Adrenal gland (tissue), 12 donors: ENCODE measurements around the gene STX8. TPM values are rescaled to one million over a fixed set of nuclear protein-coding genes. Genes with fewer than 3 reads are reported as not detected.

Experiments used
- DNase-seq, 7 donors: peaks; one replicate each; pipeline ENCODE4 v3.0.0-alpha.2; 2019 to 2020
- H3K27ac ChIP-seq, 5 donors: fragments of 200-600 bp; sonication (generic) in 4 of 5; 1 replicate in 3 of 5; 2 replicates in 2 of 5; pipeline versions ENCODE4 v1.5.1 to v1.8.0; 2016 to 2020; ENCODE audit warnings: mild to moderate bottlenecking in 1 of 5
- H3K27me3 ChIP-seq: fragments of 200-600 bp; 2 replicates; pipeline ENCODE4 v1.8.0; 2021
- H3K36me3 ChIP-seq, 2 donors: fragments of 200-600 bp; replicated peaks in 1 of 2; 1 replicate in 1 of 2; 2 replicates in 1 of 2; pipeline versions ENCODE4 v1.5.1 to v1.8.0; 2018 to 2022
- H3K4me1 ChIP-seq, 2 donors: fragments of 200-600 bp; replicated peaks in 1 of 2; 1 replicate in 1 of 2; 2 replicates in 1 of 2; pipeline versions ENCODE4 v1.5.1 to v1.8.0; 2018 to 2021
- H3K4me3 ChIP-seq, 4 donors: fragments of 200-600 bp; sonication (generic) in 3 of 4; one replicate each; pipeline ENCODE4 v1.5.1; 2016 to 2018
- H3K9me3 ChIP-seq, 3 donors: fragments of 200-600 bp; sonication (generic) in 1 of 3; replicated peaks in 1 of 3; 1 replicate in 2 of 3; 2 replicates in 1 of 3; pipeline versions ENCODE4 v1.5.1 to v1.8.0; 2016 to 2021
- CTCF ChIP-seq, 6 experiments: fragments of 450-650 bp in 4 of 6; fragments of 200-600 bp in 2 of 6; sonication (generic) in 1 of 6; IDR thresholded peaks; 1 replicate in 5 of 6; 2 replicates in 1 of 6; pipeline versions ENCODE4 v1.5.1 to v1.8.0; 2016 to 2021; ENCODE audit warnings: antibody characterized with exemption in 6 of 6, mild to moderate bottlenecking in 2 of 6, moderate library complexity in 1 of 6
- POLR2A ChIP-seq, 2 donors: fragments of 450-650 bp; IDR thresholded peaks; one replicate each; pipeline ENCODE4 v1.6.1; 2017; ENCODE audit warnings: antibody characterized with exemption in 2 of 2, mild to moderate bottlenecking in 2 of 2, moderate library complexity in 1 of 2
- WGBS, 4 donors: extraction: QIAGEN DNeasy Blood & Tissue Kit in 2 of 4; methylation state at CpG; one replicate each; pipeline versions ENCODE4 v1.1.5 to v1.1.7; 2013 to 2017; 5-methylcytosine and 5-hydroxymethylcytosine counted together
- intact Hi-C, 2 donors: fragments of 100-400 bp; cut with DNase I; formaldehyde crosslinking; loops; one replicate each; pipeline versions ENCODE4 v1.14.1 to v1.15.0; 2022 to 2023
- polyA plus RNA-seq, 3 donors: library from polyadenylated mRNA; stranded (reverse); fragments of 200-250 nt in 2 of 3; fragments of 350-450 nt in 1 of 3; fragmentation: Illumina TruSeq in 1 of 3; extraction: RNeasy Lipid Tissue Mini Kit (QIAGEN cat#74804) in 1 of 3; gene quantifications; one replicate each; pipeline ENCODE4 v1.2.3, GENCODE V29; 2013 to 2014
- total RNA-seq, 9 donors: library from RNA; depleted of rRNA in 4 of 9; stranded (reverse); fragments of >200 nt in 4 of 9; fragments of 120-200 nt in 1 of 9; fragmentation: NEBNext Ultra II Directional in 1 of 9; extraction: Animal tissue kit (Norgen Biotek cat#: 25700) in 1 of 9; gene quantifications; one replicate each; pipeline versions ENCODE4 v1.1.0 to v1.2.4, GENCODE V29; 2013 to 2023
- donor health status: healthy with polysubstance abuse.
- donor health status: Bipolar disorder and iron deficiency.
- donor health status: DM: yes; HTN: yes; CAD: no.
- donor health status: DM: no; HTN: no; CAD: no.
- donor health status: DM: no; HTN: no; CAD: no.
- donor health status: DM: yes; HTN: yes; CAD: no.

STX8 gene
- total and polyA plus RNA-seq, 12 donors = 21.9 to 94.1 (median 72.3) TPM

GRCh38 chr17:9308069-9308468 is 267.6 kb downstream of the STX8 start:
- H3K36me3 ChIP-seq = no peaks in the 10 kb centered on the region
- intact Hi-C loops = no loop called here
- no peak overlapping the region for H3K4me3 ChIP-seq
- H3K4me1 ChIP-seq = no peaks in the 10 kb centered on the region
- TF ChIP-seq POLR2A (IDR thresholded peaks at IDR 0.05) (no peak), CTCF (IDR thresholded peaks at IDR 0.05) (no peak)
- no peak for DNase-seq
- 91 to 97% (median 94%) methylated on average over 6 of the region's 6 CpGs for WGBS, 4 donors
- H3K9me3 ChIP-seq = no peaks in the 10 kb centered on the region
- H3K27me3 ChIP-seq = no peaks in the 10 kb centered on the region
- H3K27ac ChIP-seq = no peak overlapping the region

GRCh38 chr17:9307313-9307998 is 268.2 kb downstream of the STX8 start:
- intact Hi-C loops = no loop called here
- WGBS, 4 donors = 84 to 94% (median 90%) methylated on average over 7 of the region's 7 CpGs
- TF ChIP-seq CTCF (IDR thresholded peaks at IDR 0.05) = no peak
- no peak for TF ChIP-seq POLR2A (IDR thresholded peaks at IDR 0.05)
- DNase-seq = no peak
- Histone ChIP-seq H3K4me3 (no peak overlapping the region), H3K9me3 (no peaks in the 10 kb centered on the region), H3K4me1 (no peaks in the 10 kb centered on the region), H3K27ac (no peak overlapping the region), H3K27me3 (no peaks in the 10 kb centered on the region), H3K36me3 (no peaks in the 10 kb centered on the region)

- no peak overlapping the region for H3K4me3 ChIP-seq
- H3K9me3 ChIP-seq = no peaks in the 10 kb centered on the region
- no peak overlapping the region for H3K27ac ChIP-seq
- intact Hi-C loops = no loop called here
- H3K4me1 ChIP-seq = no peaks in the 10 kb centered on the region
- no peaks in the 10 kb centered on the region for H3K27me3 ChIP-seq
- TF ChIP-seq POLR2A (IDR thresholded peaks at IDR 0.05) = no peak
- no peak for TF ChIP-seq CTCF (IDR thresholded peaks at IDR 0.05)
- WGBS, 4 donors = 79 to 98% (median 85%) methylated on average over 6 of the region's 6 CpGs
- DNase-seq = no peak
- no peaks in the 10 kb centered on the region for H3K36me3 ChIP-seq
These were observed 269.5 kb downstream of the STX8 start for GRCh38 chr17:9306086-9306485.

GRCh38 chr17:9299695-9300094 is 275.9 kb downstream of the STX8 start:
- Histone ChIP-seq H3K27ac (no peak overlapping the region), H3K9me3 (no peaks in the 10 kb centered on the region), H3K36me3 (no peaks in the 10 kb centered on the region), H3K4me3 (no peak overlapping the region), H3K4me1 (no peaks in the 10 kb centered on the region), H3K27me3 (no peaks in the 10 kb centered on the region)
- DNase-seq = no peak
- no peak for TF ChIP-seq CTCF (IDR thresholded peaks at IDR 0.05)
- no peak for TF ChIP-seq POLR2A (IDR thresholded peaks at IDR 0.05)
- intact Hi-C loops = no loop called here
- WGBS, 4 donors = 79 to 93% (median 90%) methylated on average over 7 of the region's 7 CpGs
